Prostate gland (tissue), 2 donors: Measurements from ENCODE around the gene IL3.

Experiments used
- POLR2A ChIP-seq: fragments of 450-650 bp; IDR thresholded peaks from one replicate; pipeline ENCODE4 v1.6.1; 2016; ENCODE audit warnings: antibody characterized with exemption, mild to moderate bottlenecking
- POLR2AphosphoS5 ChIP-seq: sonication (generic); formaldehyde crosslinking; IDR thresholded peaks from one replicate; pipeline ENCODE4 v1.6.1; 2017; ENCODE audit warnings: antibody characterized with exemption
- TF ChIP-seq, protein P1 (sequence below), 4 experiments: fragments of 200-600 bp in 2 of 4; fragments of 450-650 bp in 2 of 4; sonication (generic) in 2 of 4; IDR thresholded peaks; 1 replicate in 3 of 4; 2 replicates in 1 of 4; pipeline ENCODE4 v1.5.1; 2016 to 2019; ENCODE audit warnings: antibody characterized with exemption in 4 of 4, mild to moderate bottlenecking in 2 of 4, moderate library complexity in 2 of 4

DNA sequence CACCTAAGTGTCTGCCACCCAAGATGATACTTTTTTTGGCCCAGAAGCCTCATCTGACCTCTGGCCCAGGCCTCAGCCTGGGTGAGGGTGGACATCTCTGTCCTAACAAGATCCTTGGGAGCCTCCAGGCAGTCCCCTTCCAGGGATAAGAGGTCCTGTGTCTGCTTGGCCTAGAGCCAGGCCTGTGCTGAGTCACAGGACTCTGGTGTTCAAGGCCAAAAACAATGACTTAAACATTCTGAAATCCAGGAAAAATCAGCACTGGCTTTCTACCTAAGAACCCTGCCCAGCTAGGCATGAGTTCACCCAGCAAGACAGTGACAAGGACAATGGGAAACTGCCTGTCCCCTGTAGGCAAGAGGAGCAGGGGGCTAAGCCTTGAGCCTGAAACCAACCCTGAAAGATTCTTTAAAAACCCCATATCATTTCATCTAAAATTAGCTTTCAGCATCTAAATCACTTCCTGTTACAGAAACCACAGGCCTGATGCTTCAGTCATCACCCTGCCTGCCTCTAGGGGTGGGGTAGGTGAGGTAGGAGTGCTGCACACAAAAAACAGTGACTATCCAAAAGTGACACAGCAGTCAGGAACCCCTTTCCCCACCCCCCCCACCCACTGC lies 43.0 kb downstream of the IL3 start:
- TF ChIP-seq, protein P1, sequence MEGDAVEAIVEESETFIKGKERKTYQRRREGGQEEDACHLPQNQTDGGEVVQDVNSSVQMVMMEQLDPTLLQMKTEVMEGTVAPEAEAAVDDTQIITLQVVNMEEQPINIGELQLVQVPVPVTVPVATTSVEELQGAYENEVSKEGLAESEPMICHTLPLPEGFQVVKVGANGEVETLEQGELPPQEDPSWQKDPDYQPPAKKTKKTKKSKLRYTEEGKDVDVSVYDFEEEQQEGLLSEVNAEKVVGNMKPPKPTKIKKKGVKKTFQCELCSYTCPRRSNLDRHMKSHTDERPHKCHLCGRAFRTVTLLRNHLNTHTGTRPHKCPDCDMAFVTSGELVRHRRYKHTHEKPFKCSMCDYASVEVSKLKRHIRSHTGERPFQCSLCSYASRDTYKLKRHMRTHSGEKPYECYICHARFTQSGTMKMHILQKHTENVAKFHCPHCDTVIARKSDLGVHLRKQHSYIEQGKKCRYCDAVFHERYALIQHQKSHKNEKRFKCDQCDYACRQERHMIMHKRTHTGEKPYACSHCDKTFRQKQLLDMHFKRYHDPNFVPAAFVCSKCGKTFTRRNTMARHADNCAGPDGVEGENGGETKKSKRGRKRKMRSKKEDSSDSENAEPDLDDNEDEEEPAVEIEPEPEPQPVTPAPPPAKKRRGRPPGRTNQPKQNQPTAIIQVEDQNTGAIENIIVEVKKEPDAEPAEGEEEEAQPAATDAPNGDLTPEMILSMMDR (IDR thresholded peaks at IDR 0.05), result no peak
- TF ChIP-seq POLR2AphosphoS5 (no peak), POLR2A (no peak)
